T-helper 17 cell (primary cell): ENCODE data around the gene NFATC1. TPM values are rescaled to one million over a fixed set of nuclear protein-coding genes. Genes with fewer than 3 reads are reported as not detected.

ENCODE experiments used
- ATAC-seq: fragments of 150-1000 bp; cut with Tn5 transposase; 2 replicates; pipeline ENCODE4 v1.10.0; 2021; ENCODE audit warnings: mild to moderate bottlenecking, moderate library complexity
- DNase-seq, 3 donors: peaks; one replicate each; pipeline versions ENCODE4 v3.0.0 to v3.0.0-alpha.2; 2020 to 2021
- H3K9me3 ChIP-seq: one replicate; pipeline ENCODE4 v1.7.0; 2013; ENCODE audit warnings: low read length, mild to moderate bottlenecking; ENCODE audit not compliant: control insufficient read depth, poor library complexity, severe bottlenecking
- H3K27ac Mint-ChIP-seq: one replicate; pipeline ENCODE4 v1.8.0; 2022; ENCODE audit warnings: mild to moderate bottlenecking, moderate library complexity, mixed read lengths
- H3K27me3 Mint-ChIP-seq: one replicate; pipeline ENCODE4 v1.8.0; 2022; ENCODE audit warnings: mixed read lengths
- H3K36me3 Mint-ChIP-seq: one replicate; pipeline ENCODE4 v1.8.0; 2022; ENCODE audit warnings: low read depth, mixed read lengths
- H3K4me1 Mint-ChIP-seq: one replicate; pipeline ENCODE4 v1.8.0; 2022; ENCODE audit warnings: mild to moderate bottlenecking, mixed read lengths
- H3K4me3 Mint-ChIP-seq: one replicate; pipeline ENCODE4 v1.8.0; 2022; ENCODE audit warnings: mild to moderate bottlenecking, moderate library complexity, mixed read lengths
- total RNA-seq, 4 donors: library from RNA in 2 of 4; stranded (reverse) in 2 of 4; gene quantifications; one replicate each; pipeline ENCODE4 v1.2.3 and lab custom pipeline; 2022 to 2026

The NFATC1 gene
- total RNA-seq, 2 donors from 2014 or later = 73.4 to 77.8 TPM

DNA sequence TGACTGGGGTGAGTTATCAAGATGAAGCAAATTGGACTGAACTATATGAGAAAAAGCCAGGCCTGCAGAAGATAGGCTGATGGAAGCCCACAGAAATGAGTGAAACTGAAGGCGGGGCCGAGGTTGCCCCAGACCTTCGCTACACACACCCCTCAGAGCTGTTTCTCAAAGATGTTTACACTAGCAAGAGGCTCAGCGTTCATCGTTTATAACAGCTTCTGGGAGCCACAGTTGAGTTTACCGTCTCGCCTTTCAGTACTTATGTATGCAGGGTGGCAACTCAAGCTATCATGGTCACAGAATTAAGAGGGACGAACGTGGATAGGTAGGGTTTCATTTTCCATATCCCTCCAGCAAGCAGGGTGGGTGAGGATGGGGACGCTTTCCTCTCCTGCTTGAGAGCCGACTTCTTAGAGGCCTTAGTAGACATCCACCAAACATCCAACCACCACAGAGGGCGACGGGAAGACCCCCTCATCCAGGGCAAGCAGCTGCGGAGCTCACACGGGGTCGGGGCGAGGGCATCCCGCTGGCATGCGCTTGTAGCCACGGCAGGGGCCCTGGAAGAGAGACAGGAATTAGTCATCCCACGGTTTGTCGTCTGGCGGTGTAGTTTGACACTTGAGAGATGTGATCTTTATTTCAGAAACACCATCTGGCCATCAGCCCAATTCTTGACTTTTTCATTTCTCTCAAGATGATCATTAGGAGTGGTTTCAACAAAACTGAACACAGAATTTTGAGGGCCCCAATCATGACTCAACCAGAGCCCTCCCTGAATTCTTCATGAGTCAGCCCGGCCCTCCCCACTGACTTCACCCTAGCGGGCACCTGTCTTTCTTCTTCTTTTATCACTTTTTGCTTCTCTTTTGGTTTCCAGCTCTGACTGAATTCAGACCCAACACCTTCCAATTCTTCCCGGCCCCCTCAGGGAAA, 174.8 kb downstream of the NFATC1 start:
- H3K4me1 Mint-ChIP-seq = no peaks in the 10 kb centered on the region
- H3K27ac Mint-ChIP-seq = no peak overlapping the region
- no peak overlapping the region for H3K4me3 Mint-ChIP-seq
- H3K36me3 Mint-ChIP-seq = peaks cover 3% of the 10 kb centered on the region
- H3K9me3 ChIP-seq = no peaks in the 10 kb centered on the region
- no peak for DNase-seq
- no peak for ATAC-seq
- H3K27me3 Mint-ChIP-seq = peaks cover 26% of the 10 kb centered on the region

DNA sequence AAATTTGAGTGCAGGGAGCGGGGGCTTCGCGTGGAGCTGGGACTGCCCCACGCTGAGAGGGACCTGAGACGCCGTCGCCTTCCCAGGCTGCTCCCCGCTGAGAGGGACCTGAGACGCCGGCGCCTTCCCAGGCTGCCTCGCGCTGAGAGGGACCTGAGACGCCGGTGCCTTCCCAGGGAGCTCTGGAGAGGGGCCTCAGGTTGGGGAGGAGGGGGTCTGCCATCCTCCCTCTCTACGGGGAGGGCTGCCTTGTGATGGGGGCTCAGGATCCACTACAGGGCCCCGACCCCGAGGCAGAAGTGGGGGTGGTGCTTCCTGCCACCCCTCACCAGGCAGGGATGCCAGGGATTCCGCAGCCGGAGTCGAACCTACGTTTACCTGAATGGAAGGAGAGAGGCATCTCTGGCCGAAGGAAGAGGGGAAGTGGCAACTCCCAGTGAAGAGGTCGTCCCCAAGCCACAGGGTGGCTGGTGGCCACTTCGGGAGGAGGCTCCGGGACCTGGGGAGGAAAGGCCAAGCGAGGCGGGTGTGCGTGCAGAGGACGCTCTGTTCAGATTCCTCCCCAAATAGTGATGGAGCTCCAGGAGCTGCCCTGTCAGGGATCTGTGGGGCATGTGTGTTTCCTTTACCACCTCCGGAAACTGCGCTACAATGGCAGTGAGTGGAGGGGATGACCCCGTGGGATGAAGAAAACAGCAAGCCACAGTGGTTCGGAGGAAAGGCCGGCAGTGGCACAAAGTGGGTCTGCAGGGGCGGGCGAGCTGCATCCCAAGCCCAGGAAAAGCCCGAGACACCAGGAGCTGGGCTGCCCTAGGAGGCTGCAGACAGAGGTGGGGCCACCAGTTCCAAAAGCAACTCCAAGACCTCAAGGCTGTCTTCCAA, 175.7 kb downstream of the NFATC1 start:
- no peak overlapping the region for H3K27ac Mint-ChIP-seq
- peaks cover 26% of the 10 kb centered on the region for H3K27me3 Mint-ChIP-seq
- no peaks in the 10 kb centered on the region for H3K9me3 ChIP-seq
- DNase-seq = no peak
- H3K4me3 Mint-ChIP-seq = no peak overlapping the region
- H3K36me3 Mint-ChIP-seq = peaks cover 3% of the 10 kb centered on the region
- H3K4me1 Mint-ChIP-seq = no peaks in the 10 kb centered on the region
- ATAC-seq = no peak

DNA sequence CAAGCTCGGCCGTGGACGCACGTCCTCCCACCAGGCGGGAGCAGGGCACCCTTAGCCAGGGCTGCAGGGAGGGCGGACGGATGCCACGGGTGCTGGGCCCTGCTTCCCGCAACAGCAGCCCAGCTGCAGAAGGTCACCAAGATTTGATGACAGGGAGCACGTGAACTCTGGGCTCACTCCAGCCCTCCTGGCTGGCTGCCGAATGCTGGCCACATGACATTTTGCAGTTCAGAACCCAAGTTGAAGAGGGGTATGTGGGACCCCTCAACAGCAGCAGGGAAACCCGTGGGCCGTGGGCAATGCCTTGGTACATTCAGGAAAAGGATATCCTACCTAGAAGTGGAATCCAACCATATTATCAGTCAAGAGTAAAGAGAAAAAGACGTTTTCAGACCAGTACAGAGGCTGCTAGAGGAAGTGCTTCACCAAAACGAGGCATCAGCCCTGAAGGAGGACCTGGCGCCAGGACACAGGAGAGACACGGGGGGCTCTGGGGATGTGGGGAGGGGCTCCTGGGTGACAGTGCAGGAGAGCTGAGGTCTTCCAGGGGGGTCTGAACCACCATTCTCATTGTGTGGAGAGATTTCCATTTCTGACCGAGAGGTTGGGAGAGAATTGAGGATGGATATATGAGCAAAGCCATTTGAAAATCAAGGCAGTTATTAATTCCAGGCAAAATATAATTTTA, 176.5 kb downstream of the NFATC1 start:
- H3K4me3 Mint-ChIP-seq = no peak overlapping the region
- peaks cover 26% of the 10 kb centered on the region for H3K27me3 Mint-ChIP-seq
- DNase-seq (no peak), ATAC-seq (no peak)
- H3K4me1 Mint-ChIP-seq = no peaks in the 10 kb centered on the region
- no peaks in the 10 kb centered on the region for H3K9me3 ChIP-seq
- H3K27ac Mint-ChIP-seq = no peak overlapping the region
- peaks cover 3% of the 10 kb centered on the region for H3K36me3 Mint-ChIP-seq

DNA sequence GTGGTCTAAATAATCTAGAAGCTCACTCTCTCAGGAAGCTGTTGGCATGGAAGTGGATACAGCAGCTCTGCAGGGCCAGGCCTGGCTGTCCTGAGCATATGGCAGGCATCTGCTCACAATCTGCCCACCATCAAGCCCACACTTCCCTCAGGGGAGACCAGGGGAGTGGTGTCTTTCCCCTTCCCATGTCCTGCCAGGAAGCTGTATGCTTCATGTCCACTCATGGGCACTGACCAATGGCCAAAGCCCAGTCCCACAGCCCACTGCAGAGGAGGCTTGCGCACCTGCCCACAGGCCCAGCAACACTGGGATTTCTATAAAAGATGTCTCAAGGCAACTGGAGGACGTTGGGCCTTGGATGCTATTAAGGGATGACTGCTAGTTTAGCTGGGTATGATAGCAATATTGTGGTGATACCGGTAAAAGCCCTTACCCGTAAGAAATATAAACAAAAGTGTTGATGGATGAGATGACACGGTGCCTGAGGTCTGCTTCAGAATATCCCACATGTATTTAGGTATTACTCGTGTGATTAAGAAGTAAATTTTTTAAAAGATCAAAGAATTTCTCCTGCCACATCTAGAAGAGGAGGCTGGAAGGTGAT, 177.2 kb downstream of the NFATC1 start:
- ATAC-seq = no peak
- Mint-ChIP-seq H3K27ac (no peak overlapping the region), H3K4me3 (no peak overlapping the region), H3K36me3 (peaks cover 3% of the 10 kb centered on the region), H3K4me1 (no peaks in the 10 kb centered on the region), H3K27me3 (peaks cover 22% of the 10 kb centered on the region)
- DNase-seq = no peak
- H3K9me3 ChIP-seq = no peaks in the 10 kb centered on the region

DNA sequence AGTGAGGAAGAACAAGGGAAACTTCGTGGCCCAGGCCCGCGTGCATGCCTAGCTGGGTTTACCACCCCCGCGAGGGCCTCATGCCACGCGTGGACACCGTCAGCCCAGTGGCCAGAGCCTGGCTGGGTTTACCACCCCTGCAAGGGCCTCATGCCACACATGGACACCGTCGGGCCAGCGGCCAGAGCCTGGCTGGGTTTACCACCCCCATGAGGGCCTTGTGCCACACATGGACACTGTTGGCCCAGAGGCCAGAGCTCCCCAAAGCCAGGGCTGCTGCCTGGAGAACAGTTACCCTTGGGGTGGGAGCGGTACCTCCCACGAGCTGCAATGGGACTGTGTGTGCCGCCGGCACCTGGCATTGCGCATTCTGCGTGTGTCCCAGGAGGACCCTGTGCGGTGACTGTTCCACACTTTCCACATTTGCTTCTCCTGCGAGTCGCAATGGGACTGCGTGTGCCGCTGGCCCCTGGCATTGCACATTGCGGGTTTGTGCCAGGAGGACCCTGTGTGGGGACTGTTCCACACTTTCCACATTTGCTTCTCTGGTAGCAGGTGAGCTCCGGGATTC, 178.3 kb downstream of the NFATC1 start:
- Mint-ChIP-seq H3K27me3 (peaks cover 16% of the 10 kb centered on the region), H3K4me1 (no peaks in the 10 kb centered on the region), H3K4me3 (no peak overlapping the region), H3K27ac (no peak overlapping the region), H3K36me3 (peaks cover 3% of the 10 kb centered on the region)
- no peak for DNase-seq
- no peak for ATAC-seq
- H3K9me3 ChIP-seq = no peaks in the 10 kb centered on the region

DNA sequence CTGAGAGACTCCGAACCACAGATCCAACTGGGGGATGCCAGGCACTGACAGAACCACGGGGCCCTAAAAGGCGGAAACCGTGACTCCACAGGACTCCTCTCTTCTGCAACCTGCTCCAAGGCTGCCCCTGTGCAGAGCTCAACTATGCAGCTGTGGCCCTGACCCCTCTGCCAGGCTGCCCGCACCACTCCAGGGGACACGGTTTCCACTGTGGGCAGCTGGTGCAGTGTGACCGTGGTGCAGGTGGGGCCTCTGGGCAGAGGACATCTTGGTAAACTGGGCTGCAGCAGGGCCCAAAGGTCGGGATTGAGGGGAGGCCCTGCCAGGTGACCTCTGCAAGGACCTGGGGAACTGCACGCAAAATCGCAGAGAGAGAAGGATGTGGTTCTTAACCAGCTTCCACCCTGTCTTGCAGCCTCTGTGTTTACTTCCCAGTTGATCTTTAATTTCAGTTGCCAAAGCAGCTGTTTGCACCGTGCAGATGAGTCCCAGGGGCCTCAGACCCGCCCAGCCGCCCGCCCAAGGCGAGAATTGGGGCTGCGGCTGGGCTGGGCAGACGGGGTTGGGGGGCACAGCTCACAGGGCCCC, 179.3 kb downstream of the NFATC1 start:
- no peaks in the 10 kb centered on the region for H3K4me1 Mint-ChIP-seq
- ATAC-seq = no peak
- no peak overlapping the region for H3K4me3 Mint-ChIP-seq
- H3K27ac Mint-ChIP-seq = no peak overlapping the region
- peaks cover 7% of the 10 kb centered on the region for H3K27me3 Mint-ChIP-seq
- H3K9me3 ChIP-seq = no peaks in the 10 kb centered on the region
- DNase-seq = no peak
- no peaks in the 10 kb centered on the region for H3K36me3 Mint-ChIP-seq

DNA sequence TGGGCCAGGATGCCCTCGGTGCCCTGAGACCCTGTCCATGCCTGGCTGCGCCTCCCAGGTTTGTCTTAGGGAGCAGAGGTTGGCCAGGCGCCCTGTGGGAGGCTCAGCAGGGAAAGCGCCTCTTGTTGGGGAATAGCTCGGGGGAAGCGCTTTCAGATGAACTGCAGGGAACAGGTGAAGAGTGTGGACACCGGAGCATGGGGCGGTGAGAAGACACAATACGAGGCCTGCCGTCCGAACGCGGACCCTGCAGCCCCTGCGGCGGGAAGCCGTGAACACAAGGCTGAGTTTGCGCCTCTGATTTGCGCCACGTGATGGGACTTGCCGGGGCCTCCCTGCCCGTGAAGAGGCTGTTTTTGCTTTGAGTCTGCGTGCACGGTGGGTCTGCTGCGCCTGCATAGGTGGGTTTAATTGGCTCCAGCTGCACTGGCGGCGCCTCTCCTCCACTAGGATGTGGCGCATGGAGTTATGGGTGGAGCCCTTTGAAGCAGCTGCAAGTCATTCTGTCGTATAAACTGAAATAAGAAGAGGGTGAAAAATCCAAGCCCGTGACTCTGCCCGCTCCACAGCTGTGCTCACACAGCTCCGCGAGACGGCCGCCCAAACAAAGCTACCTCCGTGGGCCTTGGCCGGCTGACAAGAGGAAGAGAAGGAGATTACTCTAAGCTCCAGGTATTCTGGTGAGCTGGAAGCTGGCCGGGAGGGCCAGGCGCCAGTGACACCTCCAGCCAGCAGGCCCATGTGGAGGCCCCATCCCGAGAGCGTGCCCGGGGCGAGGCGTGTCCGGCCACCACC, 180.4 kb downstream of the NFATC1 start:
- DNase-seq (no peak), ATAC-seq (no peak)
- Mint-ChIP-seq H3K36me3 (no peaks in the 10 kb centered on the region), H3K27ac (no peak overlapping the region), H3K4me3 (no peak overlapping the region), H3K27me3 (peaks cover under 1% of the 10 kb centered on the region), H3K4me1 (no peaks in the 10 kb centered on the region)
- H3K9me3 ChIP-seq = no peaks in the 10 kb centered on the region

DNA sequence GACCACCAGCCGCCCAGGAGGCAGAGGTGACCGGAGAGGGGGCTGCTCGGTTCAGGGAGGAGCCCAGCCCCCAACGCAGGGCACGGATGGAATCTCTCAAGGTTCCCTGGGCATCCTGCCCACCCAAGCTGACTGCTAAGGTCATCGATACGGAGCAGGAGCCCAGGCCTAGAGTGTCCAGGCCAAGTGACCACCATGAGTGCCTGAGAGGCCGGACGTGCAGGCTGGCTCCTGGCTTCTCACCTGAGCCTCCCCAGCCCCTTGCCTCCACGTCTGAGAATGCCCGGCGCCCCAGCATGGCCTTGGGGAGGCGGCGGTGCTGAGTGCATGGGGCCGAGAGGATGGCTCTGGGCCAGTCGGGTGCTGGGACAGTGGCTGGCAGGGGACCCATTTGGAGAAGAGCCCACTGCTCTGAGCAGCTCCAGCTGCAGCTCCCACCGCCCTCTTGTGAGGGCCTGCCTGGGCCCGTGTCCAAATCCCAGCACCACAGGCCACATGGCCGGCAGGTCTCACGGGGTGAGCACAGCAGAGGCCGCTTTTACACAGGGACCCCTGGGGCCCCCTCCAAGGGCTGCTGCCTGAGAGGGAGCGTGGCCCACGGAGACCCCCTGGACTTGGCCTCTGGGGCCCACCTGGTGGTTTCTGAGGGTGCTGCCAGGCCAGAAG, 181.1 kb downstream of the NFATC1 start:
- no peak for DNase-seq
- ATAC-seq = no peak
- no peaks in the 10 kb centered on the region for H3K36me3 Mint-ChIP-seq
- no peaks in the 10 kb centered on the region for H3K4me1 Mint-ChIP-seq
- no peak overlapping the region for H3K4me3 Mint-ChIP-seq
- H3K9me3 ChIP-seq = no peaks in the 10 kb centered on the region
- no peaks in the 10 kb centered on the region for H3K27me3 Mint-ChIP-seq
- no peak overlapping the region for H3K27ac Mint-ChIP-seq

DNA sequence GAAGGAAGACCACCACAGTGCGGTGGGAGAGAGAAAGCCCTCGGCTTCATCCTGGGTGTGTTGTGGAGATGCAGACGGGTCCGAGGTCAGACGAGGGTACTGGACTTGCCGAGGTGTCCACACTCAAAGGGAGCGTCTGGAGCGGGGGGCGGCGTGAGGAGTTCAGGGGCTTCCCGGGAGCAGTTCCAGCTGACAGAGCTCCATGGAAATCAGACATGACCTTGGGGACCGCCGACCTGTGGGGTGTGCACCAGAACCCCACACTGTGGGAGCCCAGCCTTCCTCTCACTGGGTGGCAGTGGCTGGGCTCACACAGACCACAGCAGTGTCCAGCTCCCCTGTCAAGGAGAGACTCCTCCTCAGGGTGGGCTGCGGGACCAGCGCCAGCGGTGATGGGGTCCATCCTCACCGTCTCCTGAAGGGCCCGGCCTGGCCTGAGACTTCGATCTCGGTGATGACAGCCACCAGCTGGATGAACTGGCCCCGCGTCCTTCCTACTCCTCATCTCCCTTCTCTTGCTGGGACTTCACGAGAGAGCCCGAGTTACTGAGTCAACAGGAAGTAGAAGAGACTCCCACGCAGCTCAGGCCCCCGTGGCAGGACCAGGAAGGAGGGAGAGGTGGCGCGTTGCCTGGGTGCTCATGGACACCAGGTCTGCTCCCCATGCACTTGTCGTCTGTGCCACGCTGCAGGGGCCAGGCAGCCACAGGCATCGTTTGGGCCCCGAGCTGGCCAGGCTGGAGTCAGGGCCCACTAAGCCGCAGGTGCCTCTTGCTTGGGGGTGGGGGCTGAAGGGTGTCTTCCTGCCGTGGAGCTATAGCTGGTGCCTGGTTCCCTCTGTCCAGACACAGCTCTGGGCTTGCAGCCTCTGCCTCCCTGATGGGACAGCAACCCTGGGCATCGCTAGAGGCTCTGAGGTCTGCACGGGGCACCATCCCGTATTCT, 182.0 kb downstream of the NFATC1 start:
- Mint-ChIP-seq H3K36me3 (no peaks in the 10 kb centered on the region), H3K27ac (no peak overlapping the region), H3K4me1 (no peaks in the 10 kb centered on the region), H3K27me3 (no peaks in the 10 kb centered on the region), H3K4me3 (no peak overlapping the region)
- ATAC-seq (no peak), DNase-seq (no peak)
- no peaks in the 10 kb centered on the region for H3K9me3 ChIP-seq

DNA sequence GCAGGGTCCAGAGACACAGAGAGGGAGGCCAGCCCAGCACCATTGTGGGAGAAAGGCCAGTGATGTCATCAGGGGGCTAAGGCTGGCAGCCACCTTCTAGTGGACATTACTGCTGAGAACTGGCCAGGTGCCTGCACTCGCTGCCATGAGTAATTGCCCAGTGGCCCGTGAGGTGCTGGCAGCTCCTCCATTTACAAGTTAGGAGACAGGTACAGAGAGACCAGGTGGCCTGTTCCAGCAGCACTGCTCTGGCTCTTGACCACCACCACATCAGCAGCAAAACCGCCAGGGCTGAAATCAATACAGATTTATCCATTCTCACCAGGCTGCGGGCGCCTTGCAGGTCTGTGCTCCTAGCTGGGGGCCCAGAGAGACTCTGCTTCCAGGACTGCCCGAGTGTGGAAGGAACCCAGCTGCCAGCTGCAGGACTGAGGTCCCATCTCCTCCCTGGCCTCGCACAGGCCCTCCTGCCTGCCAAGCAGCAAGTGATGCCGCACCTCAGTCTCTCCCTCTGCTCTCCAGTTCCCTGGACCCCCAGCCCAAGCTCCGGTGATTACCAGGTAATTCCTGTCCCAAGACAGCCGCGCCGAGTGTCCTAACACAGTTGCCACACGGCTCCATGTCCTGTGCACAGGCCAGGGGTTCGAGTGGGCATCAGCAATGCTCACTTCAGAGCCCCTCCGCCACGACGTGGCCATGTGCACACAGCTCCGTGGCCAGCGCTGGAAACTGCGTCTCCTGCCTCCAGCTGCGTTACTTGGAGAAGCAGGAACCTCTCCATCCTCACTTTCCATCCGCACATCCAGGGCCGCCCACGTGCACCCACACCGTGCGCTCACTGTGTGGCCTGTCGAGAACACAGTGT, 182.9 kb downstream of the NFATC1 start:
- no peak overlapping the region for H3K27ac Mint-ChIP-seq
- H3K36me3 Mint-ChIP-seq = no peaks in the 10 kb centered on the region
- no peaks in the 10 kb centered on the region for H3K27me3 Mint-ChIP-seq
- DNase-seq (no peak), ATAC-seq (no peak)
- no peaks in the 10 kb centered on the region for H3K9me3 ChIP-seq
- H3K4me1 Mint-ChIP-seq = no peaks in the 10 kb centered on the region
- H3K4me3 Mint-ChIP-seq = no peak overlapping the region
